Esophagus squamous epithelium (tissue), 4 donors: Measurements from ENCODE around the gene AAMP.

ENCODE experiments used
- POLR2A ChIP-seq, 4 donors: fragments of 450-650 bp; IDR thresholded peaks; one replicate each; pipeline ENCODE4 v1.6.1; 2017; ENCODE audit warnings: antibody characterized with exemption in 4 of 4, mild to moderate bottlenecking in 4 of 4, moderate library complexity in 3 of 4
- TF ChIP-seq, protein P1 (sequence below), 6 experiments: fragments of 450-650 bp in 4 of 6; fragments of 200-600 bp in 2 of 6; sonication (generic) in 2 of 6; IDR thresholded peaks; one replicate each; pipeline ENCODE4 v1.5.1; 2016 to 2019; ENCODE audit warnings: antibody characterized with exemption in 6 of 6, mild to moderate bottlenecking in 4 of 6, moderate library complexity in 4 of 6

DNA sequence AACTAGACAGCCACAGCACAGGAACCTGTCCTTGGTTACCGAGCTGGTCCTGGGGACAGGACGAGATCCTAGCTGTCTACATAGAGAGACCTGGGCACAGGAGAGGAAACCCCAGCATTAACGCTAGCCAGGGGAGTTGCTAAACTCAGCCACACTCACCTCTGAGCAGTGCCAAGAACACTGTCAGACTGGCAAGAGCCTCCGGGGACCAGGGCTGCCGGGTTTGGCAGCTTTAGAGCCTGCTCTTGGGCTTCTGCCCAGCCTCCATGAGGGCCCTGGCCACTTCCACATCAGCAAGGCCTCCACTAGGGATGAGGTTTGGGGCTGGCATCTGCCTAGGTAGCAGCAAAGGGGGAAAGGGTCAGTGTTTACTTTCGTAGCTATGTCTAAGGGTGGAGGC lies 15.7 kb upstream of the AAMP start:
- TF ChIP-seq, protein P1, sequence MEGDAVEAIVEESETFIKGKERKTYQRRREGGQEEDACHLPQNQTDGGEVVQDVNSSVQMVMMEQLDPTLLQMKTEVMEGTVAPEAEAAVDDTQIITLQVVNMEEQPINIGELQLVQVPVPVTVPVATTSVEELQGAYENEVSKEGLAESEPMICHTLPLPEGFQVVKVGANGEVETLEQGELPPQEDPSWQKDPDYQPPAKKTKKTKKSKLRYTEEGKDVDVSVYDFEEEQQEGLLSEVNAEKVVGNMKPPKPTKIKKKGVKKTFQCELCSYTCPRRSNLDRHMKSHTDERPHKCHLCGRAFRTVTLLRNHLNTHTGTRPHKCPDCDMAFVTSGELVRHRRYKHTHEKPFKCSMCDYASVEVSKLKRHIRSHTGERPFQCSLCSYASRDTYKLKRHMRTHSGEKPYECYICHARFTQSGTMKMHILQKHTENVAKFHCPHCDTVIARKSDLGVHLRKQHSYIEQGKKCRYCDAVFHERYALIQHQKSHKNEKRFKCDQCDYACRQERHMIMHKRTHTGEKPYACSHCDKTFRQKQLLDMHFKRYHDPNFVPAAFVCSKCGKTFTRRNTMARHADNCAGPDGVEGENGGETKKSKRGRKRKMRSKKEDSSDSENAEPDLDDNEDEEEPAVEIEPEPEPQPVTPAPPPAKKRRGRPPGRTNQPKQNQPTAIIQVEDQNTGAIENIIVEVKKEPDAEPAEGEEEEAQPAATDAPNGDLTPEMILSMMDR (IDR thresholded peaks at IDR 0.05) = peak in 1 of 6 experiments; percentile 5
- peak in 1 of 4 donors; percentile 19 for TF ChIP-seq POLR2A (IDR thresholded peaks at IDR 0.05)
